GM21786 (cell line): ENCODE data around the gene OCEL1.
"Not testable (repeated sequence)": the region's sequence is repeated elsewhere in the genome, so short reads cannot be mapped to it uniquely, and the experiment has no call there.

Experiments
- ATAC-seq: cut with Tn5 transposase; IDR thresholded peaks from one replicate; pipeline ENCODE4 v1.9.1; 2021; ENCODE audit not compliant: unreplicated experiment

The OCEL1 gene

GRCh38 chr19:17226002-17226933 is at the start of gene OCEL1:
OCEL1 (plus strand) TSS chr19:17226226; CDS start chr19:17226248, 22 bp downstream.
- peak; percentile 93 for ATAC-seq

GRCh38 chr19:17178291-17178690 is 47.7 kb upstream of the OCEL1 start:
- no peak for ATAC-seq

- no peak for ATAC-seq
These were observed 44.9 kb upstream of the OCEL1 start for GRCh38 chr19:17180997-17181702.

GRCh38 chr19:17183271-17183761 is 42.7 kb upstream of the OCEL1 start:
- no peak for ATAC-seq

- ATAC-seq = no peak
These were observed 42.1 kb upstream of the OCEL1 start for GRCh38 chr19:17183858-17184321.

GRCh38 chr19:17184371-17184841 is 41.6 kb upstream of the OCEL1 start:
- ATAC-seq = no peak

GRCh38 chr19:17185590-17185989 is 40.4 kb upstream of the OCEL1 start:
- ATAC-seq = no peak

- not testable (repeated sequence) for ATAC-seq
These were observed 34.3 kb upstream of the OCEL1 start for GRCh38 chr19:17191736-17192135.

GRCh38 chr19:17192751-17193150 is 33.3 kb upstream of the OCEL1 start:
- ATAC-seq = no peak

GRCh38 chr19:17194608-17195007 is 31.4 kb upstream of the OCEL1 start:
- ATAC-seq = no peak

- ATAC-seq = no peak
These were observed 30.9 kb upstream of the OCEL1 start for GRCh38 chr19:17195106-17195505.

GRCh38 chr19:17196610-17197009 is 29.4 kb upstream of the OCEL1 start:
- no peak for ATAC-seq

- ATAC-seq = no peak
These were observed 28.4 kb upstream of the OCEL1 start for GRCh38 chr19:17197666-17198065.

- no peak for ATAC-seq
These were observed 25.5 kb upstream of the OCEL1 start for GRCh38 chr19:17200408-17201079.

GRCh38 chr19:17202249-17202648 is 23.8 kb upstream of the OCEL1 start:
- ATAC-seq = no peak

GRCh38 chr19:17202713-17203112 is 23.3 kb upstream of the OCEL1 start:
- ATAC-seq = no peak

- no peak for ATAC-seq
These were observed 20.5 kb upstream of the OCEL1 start for GRCh38 chr19:17205237-17206140.

- ATAC-seq = no peak
These were observed 19.1 kb upstream of the OCEL1 start for GRCh38 chr19:17206736-17207581.
